Loucy (cell line): ENCODE results near the gene GNPDA1.

Source experiments
- CTCF ChIP-seq: fragments of 200-600 bp; sonication (generic); conservative IDR thresholded peaks from 2 replicates; pipeline ENCODE4 v1.5.1; 2014; ENCODE audit warnings: mild to moderate bottlenecking, antibody characterized with exemption, low read length
- EZH2phosphoT487 ChIP-seq: fragments of 200-600 bp; IDR thresholded peaks from 2 replicates; pipeline ENCODE4 v1.6.1; 2018; ENCODE audit warnings: antibody characterized with exemption, mild to moderate bottlenecking, moderate library complexity, borderline replicate concordance

GRCh38 chr5:142000173-142000572, 12.7 kb downstream of the GNPDA1 start:
- TF ChIP-seq CTCF (no peak), EZH2phosphoT487 (no peak)
